Measurements from ENCODE around the gene CEP20.

The CEP20 gene

GRCh38 chr16:15900357-15900756, 12.0 kb upstream of the CEP20 start:
- no peak for DNase-seq
- TF ChIP-seq EZH2phosphoT487 (IDR thresholded peaks at IDR 0.05; ENCODE audit: low read length), result no peak
- Histone ChIP-seq H4K20me1 (ENCODE audit: insufficient read depth, low read length) (no peaks in the 10 kb centered on the region), H3K9ac (ENCODE audit: low read length) (no peak overlapping the region), H2AFZ (ENCODE audit: low read length) (no peak overlapping the region), H3K9me3 (replicated peaks; ENCODE audit: insufficient read depth, low read length) (no peaks in the 10 kb centered on the region), H3F3A (ENCODE audit: insufficient read depth, low read length) (peaks cover 5% of the 10 kb centered on the region), H3K9me2 (replicated peaks; ENCODE audit: insufficient read depth, low read length) (no peaks in the 10 kb centered on the region), H3K36me3 (replicated peaks; ENCODE audit: insufficient read depth, low read length) (no peaks in the 10 kb centered on the region), H3K27ac (ENCODE audit: low read length) (no peak overlapping the region), H3K4me1 (ENCODE audit: low read length) (peaks cover 22% of the 10 kb centered on the region), H3K4me2 (ENCODE audit: low read depth, low read length) (no peak overlapping the region), H3K79me2 (ENCODE audit: low read length) (no peaks in the 10 kb centered on the region), H3K27me3 (replicated peaks; ENCODE audit: insufficient read depth, low read length) (no peaks in the 10 kb centered on the region), H3K4me3 (ENCODE audit: low read length) (no peak overlapping the region)

GRCh38 chr16:15899538-15900100, 11.2 kb upstream of the CEP20 start:
- Histone ChIP-seq H3K9ac (ENCODE audit: low read length) (no peak overlapping the region), H3K4me2 (ENCODE audit: low read depth, low read length) (peak overlapping the region; percentile 0; the same call in 1 of the 2 replicates), H3K27ac (ENCODE audit: low read length) (no peak overlapping the region), H4K20me1 (ENCODE audit: insufficient read depth, low read length) (no peaks in the 10 kb centered on the region), H2AFZ (ENCODE audit: low read length) (0 out of 2 replicates have a peak overlapping the region, but pooled peaks have one; percentile 7), H3K9me3 (replicated peaks; ENCODE audit: insufficient read depth, low read length) (no peaks in the 10 kb centered on the region), H3K27me3 (replicated peaks; ENCODE audit: insufficient read depth, low read length) (no peaks in the 10 kb centered on the region), H3K9me2 (replicated peaks; ENCODE audit: insufficient read depth, low read length) (no peaks in the 10 kb centered on the region), H3K36me3 (replicated peaks; ENCODE audit: insufficient read depth, low read length) (no peaks in the 10 kb centered on the region), H3K4me3 (ENCODE audit: low read length) (no peak overlapping the region), H3K4me1 (ENCODE audit: low read length) (peaks cover 22% of the 10 kb centered on the region), H3F3A (ENCODE audit: insufficient read depth, low read length) (peaks cover 5% of the 10 kb centered on the region), H3K79me2 (ENCODE audit: low read length) (no peaks in the 10 kb centered on the region)
- DNase-seq, result no peak
- no peak for TF ChIP-seq CTCF (IDR thresholded peaks at IDR 0.05; ENCODE audit: low read length)
- TF ChIP-seq EZH2phosphoT487 (IDR thresholded peaks at IDR 0.05; ENCODE audit: low read length), result no peak
- TF ChIP-seq EZH2 (optimal IDR thresholded peaks at IDR 0.05; ENCODE audit: low read depth, low read length), result no peak

GRCh38 chr16:15898654-15899053, 10.3 kb upstream of the CEP20 start:
- no peak for DNase-seq
- H3K9me2 ChIP-seq (replicated peaks; ENCODE audit: insufficient read depth, low read length), result no peaks in the 10 kb centered on the region
- H3K4me3 ChIP-seq (ENCODE audit: low read length), result no peak overlapping the region
- H3K9me3 ChIP-seq (replicated peaks; ENCODE audit: insufficient read depth, low read length), result no peaks in the 10 kb centered on the region
- H3K4me2 ChIP-seq (ENCODE audit: low read depth, low read length), result no peak overlapping the region
- H3K36me3 ChIP-seq (replicated peaks; ENCODE audit: insufficient read depth, low read length), result no peaks in the 10 kb centered on the region
- TF ChIP-seq EZH2phosphoT487 (IDR thresholded peaks at IDR 0.05; ENCODE audit: low read length), result no peak
- TF ChIP-seq EZH2 (optimal IDR thresholded peaks at IDR 0.05; ENCODE audit: low read depth, low read length), result no peak
- TF ChIP-seq CTCF (IDR thresholded peaks at IDR 0.05; ENCODE audit: low read length), result no peak
- H2AFZ ChIP-seq (ENCODE audit: low read length), result no peak overlapping the region
- H3K9ac ChIP-seq (ENCODE audit: low read length), result no peak overlapping the region
- H4K20me1 ChIP-seq (ENCODE audit: insufficient read depth, low read length), result no peaks in the 10 kb centered on the region
- no peaks in the 10 kb centered on the region for H3K79me2 ChIP-seq (ENCODE audit: low read length)
- peaks cover 5% of the 10 kb centered on the region for H3F3A ChIP-seq (ENCODE audit: insufficient read depth, low read length)
- H3K4me1 ChIP-seq (ENCODE audit: low read length), result peaks cover 22% of the 10 kb centered on the region
- no peak overlapping the region for H3K27ac ChIP-seq (ENCODE audit: low read length)
- H3K27me3 ChIP-seq (replicated peaks; ENCODE audit: insufficient read depth, low read length), result no peaks in the 10 kb centered on the region

- Histone ChIP-seq H3K36me3 (replicated peaks; ENCODE audit: insufficient read depth, low read length) (no peaks in the 10 kb centered on the region), H3K9ac (ENCODE audit: low read length) (no peak overlapping the region), H2AFZ (ENCODE audit: low read length) (peak overlapping the region; percentile 22; the same call in 1 of the 2 replicates), H3K4me1 (ENCODE audit: low read length) (peaks cover 22% of the 10 kb centered on the region), H3K4me2 (ENCODE audit: low read depth, low read length) (peak overlapping the region; percentile 49; the same call in 1 of the 2 replicates), H3K79me2 (ENCODE audit: low read length) (no peaks in the 10 kb centered on the region), H3K27ac (ENCODE audit: low read length) (peak overlapping the region; percentile 39; the same call in 1 of the 2 replicates), H3F3A (ENCODE audit: insufficient read depth, low read length) (peaks cover 5% of the 10 kb centered on the region), H3K27me3 (replicated peaks; ENCODE audit: insufficient read depth, low read length) (no peaks in the 10 kb centered on the region), H4K20me1 (ENCODE audit: insufficient read depth, low read length) (no peaks in the 10 kb centered on the region), H3K9me3 (replicated peaks; ENCODE audit: insufficient read depth, low read length) (no peaks in the 10 kb centered on the region), H3K9me2 (replicated peaks; ENCODE audit: insufficient read depth, low read length) (no peaks in the 10 kb centered on the region), H3K4me3 (ENCODE audit: low read length) (no peak overlapping the region)
- TF ChIP-seq CTCF (IDR thresholded peaks at IDR 0.05; ENCODE audit: low read length) (no peak), EZH2 (optimal IDR thresholded peaks at IDR 0.05; ENCODE audit: low read depth, low read length) (no peak), EZH2phosphoT487 (IDR thresholded peaks at IDR 0.05; ENCODE audit: low read length) (no peak)
- DNase-seq, result peak; percentile 80
Measured at GRCh38 chr16:15897834-15898254, 9.4 kb upstream of the CEP20 start.

All from MM.1S (cell line).